Suprapubic skin (tissue), 3 donors: ENCODE results near the gene LDB2.

ENCODE experiments used
- CTCF ChIP-seq, 2 donors: fragments of 200-600 bp in 1 of 2; fragments of 450-650 bp in 1 of 2; sonication (generic) in 1 of 2; IDR thresholded peaks; one replicate each; pipeline ENCODE4 v1.5.1; 2016 to 2019; ENCODE audit warnings: antibody characterized with exemption in 2 of 2, mild to moderate bottlenecking in 1 of 2, moderate library complexity in 1 of 2
- POLR2A ChIP-seq, 2 donors: fragments of 450-650 bp; IDR thresholded peaks; one replicate each; pipeline ENCODE4 v1.6.1; 2017; ENCODE audit warnings: antibody characterized with exemption in 2 of 2, mild to moderate bottlenecking in 2 of 2, moderate library complexity in 2 of 2

- TF ChIP-seq POLR2A (IDR thresholded peaks at IDR 0.05) (no peak), CTCF (IDR thresholded peaks at IDR 0.05) (no peak)
Observed at GRCh38 chr4:16521156-16521915, 377.1 kb downstream of the LDB2 start.
